Colonic mucosa (tissue), 4 donors: Measurements from ENCODE around the gene AFF2. TPM values are rescaled to one million over a fixed set of nuclear protein-coding genes. Genes with fewer than 3 reads are reported as not detected.

Experiments
- DNase-seq: peaks from one replicate; pipeline ENCODE4 v3.0.0-alpha.2; 2020
- H3K27ac ChIP-seq: fragments of 200-600 bp; one replicate; pipeline ENCODE4 v1.8.0; 2021
- H3K27me3 ChIP-seq: fragments of 200-600 bp; one replicate; pipeline ENCODE4 v1.8.0; 2021
- H3K36me3 ChIP-seq: fragments of 200-600 bp; one replicate; pipeline ENCODE4 v1.8.0; 2021
- H3K4me1 ChIP-seq: fragments of 200-600 bp; one replicate; pipeline ENCODE4 v1.8.0; 2021; ENCODE audit warnings: mild to moderate bottlenecking
- H3K4me3 ChIP-seq: fragments of 200-600 bp; one replicate; pipeline ENCODE4 v1.8.0; 2021
- H3K9ac ChIP-seq, 2 donors: one replicate each; pipeline ENCODE4 v1.7.0; 2013; ENCODE audit warnings: control low read depth in 2 of 2, low read depth in 2 of 2, low read length in 2 of 2
- H3K9me3 ChIP-seq: fragments of 200-600 bp; one replicate; pipeline ENCODE4 v1.8.0; 2021
- intact Hi-C: fragments of 100-400 bp; cut with DNase I; formaldehyde crosslinking; loops from one replicate; pipeline ENCODE4 v1.14.1; 2022
- total RNA-seq, 2 donors: library from RNA; stranded (reverse); fragmentation: NEBNext Ultra II Directional in 1 of 2; extraction: Animal tissue kit (Norgen Biotek cat#: 25700) in 1 of 2; gene quantifications; one replicate each; pipeline ENCODE4 v1.2.1, GENCODE V29; 2021
- TF ChIP-seq, protein P1 (sequence below): fragments of 200-600 bp; IDR thresholded peaks from one replicate; pipeline ENCODE4 v1.8.0; 2022; ENCODE audit warnings: antibody characterized with exemption, mild to moderate bottlenecking
- donor health status: healthy.
- donor health status: DM: no; HTN: no; CAD: no.
- donor health status: DM: no; HTN: no; CAD: no.

The AFF2 gene
- total RNA-seq, 2 donors from 2014 or later, result 0.05 to 0.12 TPM

DNA sequence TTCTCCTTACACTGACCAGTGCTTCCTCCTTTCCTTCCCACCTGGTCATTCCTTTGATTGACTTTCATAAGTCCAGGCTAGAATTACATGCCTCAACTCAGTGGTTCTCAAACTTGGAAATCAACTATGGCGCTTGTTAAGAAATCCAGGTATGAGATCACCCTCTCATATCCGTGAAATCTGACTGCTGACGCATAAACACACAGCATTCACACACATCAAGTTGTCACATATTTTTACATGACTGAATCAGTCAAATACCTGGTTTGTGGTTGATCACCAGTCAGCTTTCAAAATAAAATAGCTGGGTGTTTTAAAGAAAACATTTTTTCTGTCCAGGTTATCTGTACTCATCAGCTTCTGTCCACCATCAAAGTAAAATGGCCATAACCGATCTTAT, 433.5 kb downstream of the AFF2 start:
- Histone ChIP-seq H3K9me3 (no peaks in the 10 kb centered on the region), H3K27ac (no peak overlapping the region), H3K36me3 (no peaks in the 10 kb centered on the region), H3K27me3 (no peaks in the 10 kb centered on the region), H3K9ac (no peak overlapping the region), H3K4me1 (no peaks in the 10 kb centered on the region), H3K4me3 (no peak overlapping the region)
- intact Hi-C loops, result no loop called here
- TF ChIP-seq, protein P1, sequence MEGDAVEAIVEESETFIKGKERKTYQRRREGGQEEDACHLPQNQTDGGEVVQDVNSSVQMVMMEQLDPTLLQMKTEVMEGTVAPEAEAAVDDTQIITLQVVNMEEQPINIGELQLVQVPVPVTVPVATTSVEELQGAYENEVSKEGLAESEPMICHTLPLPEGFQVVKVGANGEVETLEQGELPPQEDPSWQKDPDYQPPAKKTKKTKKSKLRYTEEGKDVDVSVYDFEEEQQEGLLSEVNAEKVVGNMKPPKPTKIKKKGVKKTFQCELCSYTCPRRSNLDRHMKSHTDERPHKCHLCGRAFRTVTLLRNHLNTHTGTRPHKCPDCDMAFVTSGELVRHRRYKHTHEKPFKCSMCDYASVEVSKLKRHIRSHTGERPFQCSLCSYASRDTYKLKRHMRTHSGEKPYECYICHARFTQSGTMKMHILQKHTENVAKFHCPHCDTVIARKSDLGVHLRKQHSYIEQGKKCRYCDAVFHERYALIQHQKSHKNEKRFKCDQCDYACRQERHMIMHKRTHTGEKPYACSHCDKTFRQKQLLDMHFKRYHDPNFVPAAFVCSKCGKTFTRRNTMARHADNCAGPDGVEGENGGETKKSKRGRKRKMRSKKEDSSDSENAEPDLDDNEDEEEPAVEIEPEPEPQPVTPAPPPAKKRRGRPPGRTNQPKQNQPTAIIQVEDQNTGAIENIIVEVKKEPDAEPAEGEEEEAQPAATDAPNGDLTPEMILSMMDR, result no peak
- DNase-seq, result no peak

DNA sequence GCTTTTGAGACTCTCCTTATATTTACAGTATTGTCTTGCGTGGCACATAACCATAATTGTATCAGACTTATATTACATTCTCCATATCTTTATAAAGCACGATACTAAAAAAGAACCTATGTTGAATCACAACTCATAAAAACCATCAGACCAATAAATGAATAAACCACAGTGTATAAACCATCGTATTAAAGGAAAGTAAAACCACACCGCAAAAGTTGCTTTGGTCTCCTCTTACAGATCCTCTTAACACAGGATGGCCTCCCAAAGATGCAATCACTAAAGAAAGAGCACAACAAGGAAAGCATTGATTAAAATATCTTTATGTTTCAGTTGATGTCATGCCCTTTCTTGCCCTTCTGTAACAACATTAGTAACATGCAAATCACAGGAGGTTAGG, 437.9 kb downstream of the AFF2 start:
- Histone ChIP-seq H3K9me3 (no peaks in the 10 kb centered on the region), H3K4me1 (no peaks in the 10 kb centered on the region), H3K36me3 (no peaks in the 10 kb centered on the region), H3K27ac (no peak overlapping the region), H3K27me3 (no peaks in the 10 kb centered on the region), H3K4me3 (no peak overlapping the region), H3K9ac (no peak overlapping the region)
- no peak for DNase-seq
- intact Hi-C loops, result no loop called here
- TF ChIP-seq, protein P1, result no peak

DNA sequence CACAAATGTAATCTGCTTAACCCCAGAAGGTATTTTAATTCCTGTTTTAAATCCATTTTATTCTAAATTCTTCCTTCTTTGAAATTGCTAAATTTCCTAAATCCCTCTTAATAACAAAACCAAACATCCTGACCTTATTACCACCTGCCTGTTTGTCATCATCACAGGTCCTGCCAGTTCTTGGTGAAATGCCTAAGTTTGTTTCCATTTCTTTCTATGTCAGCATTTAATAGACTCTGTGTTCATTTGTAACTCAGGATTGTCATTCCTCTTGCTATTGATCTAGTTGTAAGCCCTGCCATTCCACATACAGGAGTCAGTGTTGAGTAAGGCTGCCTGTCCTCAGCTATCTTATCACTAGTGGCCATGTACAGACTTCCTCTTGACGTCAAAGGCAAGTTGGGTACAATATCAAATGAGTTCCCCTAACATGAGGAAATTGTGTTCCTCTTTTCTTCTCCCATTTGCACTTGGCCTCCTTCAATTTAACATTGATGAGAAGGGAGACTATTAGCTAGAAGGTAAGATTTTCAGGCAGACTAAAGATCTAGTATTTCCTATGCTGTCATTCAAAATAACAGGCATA, 440.1 kb downstream of the AFF2 start:
- H3K27me3 ChIP-seq, result no peaks in the 10 kb centered on the region
- H3K4me3 ChIP-seq, result no peak overlapping the region
- no peaks in the 10 kb centered on the region for H3K36me3 ChIP-seq
- H3K9me3 ChIP-seq, result no peaks in the 10 kb centered on the region
- TF ChIP-seq, protein P1, result no peak
- no peaks in the 10 kb centered on the region for H3K4me1 ChIP-seq
- no peak overlapping the region for H3K9ac ChIP-seq
- DNase-seq, result no peak
- no peak overlapping the region for H3K27ac ChIP-seq
- intact Hi-C loops, result no loop called here

DNA sequence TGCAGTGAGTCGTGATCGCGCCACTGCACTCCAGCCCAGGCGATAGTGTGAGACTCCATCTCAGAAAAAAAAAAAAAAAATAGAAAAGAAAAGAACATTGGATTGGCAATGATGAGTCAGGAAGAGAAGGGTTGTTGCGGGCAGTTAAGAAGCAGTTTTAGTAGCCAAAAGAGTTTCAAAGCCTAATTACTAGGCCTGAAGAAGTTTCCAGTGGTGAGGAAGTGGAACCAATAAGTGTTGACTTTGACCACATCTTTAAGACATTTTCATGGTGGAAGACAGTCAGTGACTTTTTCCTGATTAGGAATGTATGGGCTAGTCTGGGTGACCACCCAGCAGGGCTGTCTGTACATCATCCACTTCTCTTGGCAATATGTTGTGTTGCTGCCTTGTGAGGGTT, 442.3 kb downstream of the AFF2 start:
- Histone ChIP-seq H3K27ac (no peak overlapping the region), H3K9ac (no peak overlapping the region)
- intact Hi-C loops, result no loop called here

DNA sequence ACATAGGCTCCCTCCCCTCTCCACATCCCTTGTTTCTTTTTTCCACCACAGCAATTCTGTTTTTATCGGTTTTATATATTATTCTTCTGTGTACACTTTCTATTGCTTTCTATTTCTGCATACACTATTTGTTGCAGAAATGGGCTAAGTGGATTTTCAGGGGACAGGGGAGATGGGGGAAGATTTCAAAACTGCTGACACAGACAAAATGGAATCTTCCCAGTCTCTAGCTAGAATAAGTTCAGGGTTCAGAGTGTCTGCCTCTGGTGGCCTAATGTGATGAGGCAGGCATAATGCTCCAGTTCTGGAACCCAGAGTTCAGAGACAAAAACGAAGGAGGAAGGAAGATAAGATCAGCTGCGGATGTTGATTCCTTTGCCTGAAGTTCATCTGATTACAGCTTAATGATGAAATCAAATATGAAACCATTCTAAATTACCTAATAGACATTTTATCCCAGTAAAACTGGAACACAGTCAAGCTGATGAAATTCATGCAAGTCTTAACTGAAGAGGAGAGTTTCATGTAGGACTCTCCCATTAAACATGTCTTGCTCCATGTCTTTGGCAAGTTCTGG, 447.1 kb downstream of the AFF2 start:
- TF ChIP-seq, protein P1, result no peak
- Histone ChIP-seq H3K36me3 (no peaks in the 10 kb centered on the region), H3K4me3 (no peak overlapping the region), H3K27ac (no peak overlapping the region), H3K9me3 (no peaks in the 10 kb centered on the region), H3K27me3 (no peaks in the 10 kb centered on the region), H3K9ac (no peak overlapping the region), H3K4me1 (no peaks in the 10 kb centered on the region)
- intact Hi-C loops, result no loop called here
- DNase-seq, result no peak

More for the DNA sequence above, 442.3 kb downstream of the AFF2 start:
- H3K36me3 ChIP-seq, result no peaks in the 10 kb centered on the region
- no peak for DNase-seq
- TF ChIP-seq, protein P1, result no peak
- H3K9me3 ChIP-seq, result no peaks in the 10 kb centered on the region
- no peaks in the 10 kb centered on the region for H3K27me3 ChIP-seq
- no peak overlapping the region for H3K4me3 ChIP-seq
- H3K4me1 ChIP-seq, result no peaks in the 10 kb centered on the region
